ENCODE data around the gene PDZD8. TPM values are rescaled to one million over a fixed set of nuclear protein-coding genes. Genes with fewer than 3 reads are reported as not detected.

PDZD8 gene
- total RNA-seq, 2 experiments from 2014 or later, result 10.5 to 26.4 TPM

GRCh38 chr10:117351996-117352395 lies 23.2 kb downstream of the PDZD8 start:
- Histone ChIP-seq H3K9me2 (ENCODE audit: insufficient read depth, low read length) (no peaks in the 10 kb centered on the region), H3K4me3 (ENCODE audit: low read depth, low read length, poor library complexity, severe bottlenecking) (no peak overlapping the region), H3K27ac (ENCODE audit: low read depth, low read length, poor library complexity, severe bottlenecking) (no peak overlapping the region), H3K9me3 (ENCODE audit: low read length) (no peaks in the 10 kb centered on the region), H3K4me1 (ENCODE audit: insufficient read depth, low read length, poor library complexity, severe bottlenecking) (peaks cover 11% of the 10 kb centered on the region), H3K79me2 (ENCODE audit: insufficient read depth, low read depth, low read length) (peaks cover 70% of the 10 kb centered on the region; the same call in 1 of the 2 replicates), H2AFZ (ENCODE audit: low read length) (no peak overlapping the region), H3K4me2 (ENCODE audit: low read length) (no peak overlapping the region), H3K36me3 (ENCODE audit: insufficient read depth, low read length) (no peaks in the 10 kb centered on the region), H4K20me1 (ENCODE audit: insufficient read depth, low read length) (peaks cover 20% of the 10 kb centered on the region)
- DNase-seq (ENCODE audit: low spot score), result no peak
- BruUV-seq (replicated peaks), result no TSS peak
- intact Hi-C loops (cut with micrococcal nuclease; ENCODE audit: unreplicated experiment), result no loop called here
- no peak for TF ChIP-seq CTCF (conservative IDR thresholded peaks at IDR 0.05; ENCODE audit: low read length)
- TF ChIP-seq EZH2phosphoT487 (IDR thresholded peaks at IDR 0.05; ENCODE audit: borderline replicate concordance, low read depth, low read length), result no peak
- ChIA-PET CTCF (ENCODE audit: unreplicated experiment) (no interaction called here), POLR2A (interaction anchor here (0.6 to 2.0 kb wide), 2 partner anchors 9 to 1607 kb away, joined by 3 to 11 read pairs; no protein-coding TSS in a partner anchor)

GRCh38 chr10:117351558-117351957 lies 23.7 kb downstream of the PDZD8 start:
- no peak for DNase-seq (ENCODE audit: low spot score)
- no peak for TF ChIP-seq CTCF (conservative IDR thresholded peaks at IDR 0.05; ENCODE audit: low read length)
- no peak for TF ChIP-seq EZH2phosphoT487 (IDR thresholded peaks at IDR 0.05; ENCODE audit: borderline replicate concordance, low read depth, low read length)
- BruUV-seq (replicated peaks), result no TSS peak
- Histone ChIP-seq H3K9me2 (ENCODE audit: insufficient read depth, low read length) (no peaks in the 10 kb centered on the region), H3K9me3 (ENCODE audit: low read length) (no peaks in the 10 kb centered on the region), H2AFZ (ENCODE audit: low read length) (no peak overlapping the region), H3K4me1 (ENCODE audit: insufficient read depth, low read length, poor library complexity, severe bottlenecking) (peaks cover 11% of the 10 kb centered on the region), H3K36me3 (ENCODE audit: insufficient read depth, low read length) (no peaks in the 10 kb centered on the region), H3K27ac (ENCODE audit: low read depth, low read length, poor library complexity, severe bottlenecking) (no peak overlapping the region), H3K4me3 (ENCODE audit: low read depth, low read length, poor library complexity, severe bottlenecking) (no peak overlapping the region), H3K4me2 (ENCODE audit: low read length) (no peak overlapping the region), H4K20me1 (ENCODE audit: insufficient read depth, low read length) (peaks cover 20% of the 10 kb centered on the region), H3K79me2 (ENCODE audit: insufficient read depth, low read depth, low read length) (peaks cover 66% of the 10 kb centered on the region; the same call in 1 of the 2 replicates)
- intact Hi-C loops (cut with micrococcal nuclease; ENCODE audit: unreplicated experiment), result no loop called here
- POLR2A ChIA-PET, result interaction anchor here (0.6 to 2.0 kb wide), 3 partner anchors 9 to 1607 kb away, joined by 3 to 11 read pairs (median 3); no protein-coding TSS in a partner anchor
- CTCF ChIA-PET (ENCODE audit: unreplicated experiment), result no interaction called here

GRCh38 chr10:117350909-117351308 lies 24.3 kb downstream of the PDZD8 start:
- no peak overlapping the region for H3K4me2 ChIP-seq (ENCODE audit: low read length)
- no TSS peak for BruUV-seq (replicated peaks)
- H3K4me1 ChIP-seq (ENCODE audit: insufficient read depth, low read length, poor library complexity, severe bottlenecking), result peaks cover 11% of the 10 kb centered on the region
- H3K4me3 ChIP-seq (ENCODE audit: low read depth, low read length, poor library complexity, severe bottlenecking), result no peak overlapping the region
- no peaks in the 10 kb centered on the region for H3K9me2 ChIP-seq (ENCODE audit: insufficient read depth, low read length)
- H2AFZ ChIP-seq (ENCODE audit: low read length), result no peak overlapping the region
- H4K20me1 ChIP-seq (ENCODE audit: insufficient read depth, low read length), result peaks cover 18% of the 10 kb centered on the region
- TF ChIP-seq CTCF (conservative IDR thresholded peaks at IDR 0.05; ENCODE audit: low read length) (no peak), EZH2phosphoT487 (IDR thresholded peaks at IDR 0.05; ENCODE audit: borderline replicate concordance, low read depth, low read length) (no peak)
- H3K27ac ChIP-seq (ENCODE audit: low read depth, low read length, poor library complexity, severe bottlenecking), result no peak overlapping the region
- peaks cover 60% of the 10 kb centered on the region; the same call in 1 of the 2 replicates for H3K79me2 ChIP-seq (ENCODE audit: insufficient read depth, low read depth, low read length)
- H3K9me3 ChIP-seq (ENCODE audit: low read length), result no peaks in the 10 kb centered on the region
- no peak for DNase-seq (ENCODE audit: low spot score)
- ChIA-PET POLR2A (interaction anchor here (0.7 to 2.0 kb wide), 3 partner anchors 10 to 1265 kb away, joined by 3 to 11 read pairs (median 3); no protein-coding TSS in a partner anchor), CTCF (ENCODE audit: unreplicated experiment) (no interaction called here)
- no peaks in the 10 kb centered on the region for H3K36me3 ChIP-seq (ENCODE audit: insufficient read depth, low read length)
- intact Hi-C loops (cut with micrococcal nuclease; ENCODE audit: unreplicated experiment), result no loop called here

All from OCI-LY7 (cell line).